Measurements from ENCODE around the gene PCCA.

DNA sequence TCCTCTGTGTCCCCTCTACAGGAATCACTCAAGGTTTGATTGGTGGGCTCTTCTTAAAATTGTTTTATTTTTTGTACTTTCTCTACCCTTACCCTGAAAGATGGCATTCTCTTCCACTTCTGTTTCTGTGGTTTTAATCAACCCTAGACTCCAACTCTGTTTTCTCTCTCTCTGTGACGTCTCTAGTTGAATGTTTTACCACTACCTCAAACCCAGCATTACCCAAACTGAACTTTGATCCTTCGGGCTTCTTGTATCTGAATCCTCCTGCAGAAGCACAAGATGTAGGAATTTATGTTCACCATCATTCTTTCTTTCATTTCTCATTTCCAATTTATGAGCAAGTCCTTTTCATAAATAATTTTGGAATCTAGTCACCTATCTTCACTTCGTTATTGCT is 39.9 kb downstream of the PCCA start:
- TF ChIP-seq, protein P1, sequence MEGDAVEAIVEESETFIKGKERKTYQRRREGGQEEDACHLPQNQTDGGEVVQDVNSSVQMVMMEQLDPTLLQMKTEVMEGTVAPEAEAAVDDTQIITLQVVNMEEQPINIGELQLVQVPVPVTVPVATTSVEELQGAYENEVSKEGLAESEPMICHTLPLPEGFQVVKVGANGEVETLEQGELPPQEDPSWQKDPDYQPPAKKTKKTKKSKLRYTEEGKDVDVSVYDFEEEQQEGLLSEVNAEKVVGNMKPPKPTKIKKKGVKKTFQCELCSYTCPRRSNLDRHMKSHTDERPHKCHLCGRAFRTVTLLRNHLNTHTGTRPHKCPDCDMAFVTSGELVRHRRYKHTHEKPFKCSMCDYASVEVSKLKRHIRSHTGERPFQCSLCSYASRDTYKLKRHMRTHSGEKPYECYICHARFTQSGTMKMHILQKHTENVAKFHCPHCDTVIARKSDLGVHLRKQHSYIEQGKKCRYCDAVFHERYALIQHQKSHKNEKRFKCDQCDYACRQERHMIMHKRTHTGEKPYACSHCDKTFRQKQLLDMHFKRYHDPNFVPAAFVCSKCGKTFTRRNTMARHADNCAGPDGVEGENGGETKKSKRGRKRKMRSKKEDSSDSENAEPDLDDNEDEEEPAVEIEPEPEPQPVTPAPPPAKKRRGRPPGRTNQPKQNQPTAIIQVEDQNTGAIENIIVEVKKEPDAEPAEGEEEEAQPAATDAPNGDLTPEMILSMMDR (conservative IDR thresholded peaks at IDR 0.05; ENCODE audit: low read depth in 2 of 2) = no peak
- no peak for TF ChIP-seq EZH2 (IDR thresholded peaks at IDR 0.05; ENCODE audit: low read depth, unreplicated experiment)
- TF ChIP-seq POLR2AphosphoS5 (IDR thresholded peaks at IDR 0.05; ENCODE audit: low read depth) = no peak
- TF ChIP-seq, protein P2, sequence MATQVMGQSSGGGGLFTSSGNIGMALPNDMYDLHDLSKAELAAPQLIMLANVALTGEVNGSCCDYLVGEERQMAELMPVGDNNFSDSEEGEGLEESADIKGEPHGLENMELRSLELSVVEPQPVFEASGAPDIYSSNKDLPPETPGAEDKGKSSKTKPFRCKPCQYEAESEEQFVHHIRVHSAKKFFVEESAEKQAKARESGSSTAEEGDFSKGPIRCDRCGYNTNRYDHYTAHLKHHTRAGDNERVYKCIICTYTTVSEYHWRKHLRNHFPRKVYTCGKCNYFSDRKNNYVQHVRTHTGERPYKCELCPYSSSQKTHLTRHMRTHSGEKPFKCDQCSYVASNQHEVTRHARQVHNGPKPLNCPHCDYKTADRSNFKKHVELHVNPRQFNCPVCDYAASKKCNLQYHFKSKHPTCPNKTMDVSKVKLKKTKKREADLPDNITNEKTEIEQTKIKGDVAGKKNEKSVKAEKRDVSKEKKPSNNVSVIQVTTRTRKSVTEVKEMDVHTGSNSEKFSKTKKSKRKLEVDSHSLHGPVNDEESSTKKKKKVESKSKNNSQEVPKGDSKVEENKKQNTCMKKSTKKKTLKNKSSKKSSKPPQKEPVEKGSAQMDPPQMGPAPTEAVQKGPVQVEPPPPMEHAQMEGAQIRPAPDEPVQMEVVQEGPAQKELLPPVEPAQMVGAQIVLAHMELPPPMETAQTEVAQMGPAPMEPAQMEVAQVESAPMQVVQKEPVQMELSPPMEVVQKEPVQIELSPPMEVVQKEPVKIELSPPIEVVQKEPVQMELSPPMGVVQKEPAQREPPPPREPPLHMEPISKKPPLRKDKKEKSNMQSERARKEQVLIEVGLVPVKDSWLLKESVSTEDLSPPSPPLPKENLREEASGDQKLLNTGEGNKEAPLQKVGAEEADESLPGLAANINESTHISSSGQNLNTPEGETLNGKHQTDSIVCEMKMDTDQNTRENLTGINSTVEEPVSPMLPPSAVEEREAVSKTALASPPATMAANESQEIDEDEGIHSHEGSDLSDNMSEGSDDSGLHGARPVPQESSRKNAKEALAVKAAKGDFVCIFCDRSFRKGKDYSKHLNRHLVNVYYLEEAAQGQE (IDR thresholded peaks at IDR 0.05; ENCODE audit: unreplicated experiment) = no peak
- no peak for TF ChIP-seq JUNB (IDR thresholded peaks at IDR 0.05; ENCODE audit: unreplicated experiment)
- TF ChIP-seq STAT1 (IDR thresholded peaks at IDR 0.05; ENCODE audit: unreplicated experiment) = no peak
- TF ChIP-seq, protein P3, sequence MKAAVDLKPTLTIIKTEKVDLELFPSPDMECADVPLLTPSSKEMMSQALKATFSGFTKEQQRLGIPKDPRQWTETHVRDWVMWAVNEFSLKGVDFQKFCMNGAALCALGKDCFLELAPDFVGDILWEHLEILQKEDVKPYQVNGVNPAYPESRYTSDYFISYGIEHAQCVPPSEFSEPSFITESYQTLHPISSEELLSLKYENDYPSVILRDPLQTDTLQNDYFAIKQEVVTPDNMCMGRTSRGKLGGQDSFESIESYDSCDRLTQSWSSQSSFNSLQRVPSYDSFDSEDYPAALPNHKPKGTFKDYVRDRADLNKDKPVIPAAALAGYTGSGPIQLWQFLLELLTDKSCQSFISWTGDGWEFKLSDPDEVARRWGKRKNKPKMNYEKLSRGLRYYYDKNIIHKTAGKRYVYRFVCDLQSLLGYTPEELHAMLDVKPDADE (IDR thresholded peaks at IDR 0.05) = no peak
- no peak for TF ChIP-seq EZH2phosphoT487 (IDR thresholded peaks at IDR 0.05; ENCODE audit: unreplicated experiment)
- TF ChIP-seq NANOG (IDR thresholded peaks at IDR 0.05; ENCODE audit: borderline replicate concordance) = no peak

Measured in GM23338 (cell line).